GM21381 (cell line): ENCODE data around the gene C4BPB.
A peak's percentile ranks its signal among the peaks of the same experiment; 100 is the strongest.

Source experiments
- ATAC-seq: cut with Tn5 transposase; IDR thresholded peaks from one replicate; pipeline ENCODE4 v1.9.1; 2021; ENCODE audit warnings: mild to moderate bottlenecking, moderate library complexity; ENCODE audit not compliant: unreplicated experiment

Gene C4BPB

GRCh38 chr1:207084232-207084631, 4.4 kb upstream of the C4BPB start:
- ATAC-seq = no peak

DNA sequence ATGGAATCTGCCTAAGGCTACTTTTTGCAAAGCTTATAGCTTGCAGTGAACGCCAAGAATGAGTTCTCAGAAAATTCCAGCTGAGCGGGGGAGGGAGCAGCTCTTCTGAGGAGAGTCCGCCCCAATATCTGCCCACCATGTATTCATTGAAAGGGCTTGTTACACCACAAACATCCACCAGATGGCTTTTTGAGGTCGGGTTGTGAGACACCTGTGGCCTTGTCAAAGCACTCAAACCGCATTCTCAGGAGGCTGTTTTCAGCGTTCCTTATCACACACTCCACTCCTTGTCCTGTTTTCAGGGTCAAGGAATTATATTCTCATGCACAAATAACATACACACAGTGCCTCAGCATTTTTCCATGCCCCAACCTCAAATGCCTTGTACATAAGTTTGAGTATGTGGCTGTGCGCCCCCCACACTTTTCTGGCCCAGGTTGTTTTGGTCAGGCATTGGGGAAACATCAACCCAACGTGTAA, 3.9 kb upstream of the C4BPB start:
- ATAC-seq = peak; percentile 73

DNA sequence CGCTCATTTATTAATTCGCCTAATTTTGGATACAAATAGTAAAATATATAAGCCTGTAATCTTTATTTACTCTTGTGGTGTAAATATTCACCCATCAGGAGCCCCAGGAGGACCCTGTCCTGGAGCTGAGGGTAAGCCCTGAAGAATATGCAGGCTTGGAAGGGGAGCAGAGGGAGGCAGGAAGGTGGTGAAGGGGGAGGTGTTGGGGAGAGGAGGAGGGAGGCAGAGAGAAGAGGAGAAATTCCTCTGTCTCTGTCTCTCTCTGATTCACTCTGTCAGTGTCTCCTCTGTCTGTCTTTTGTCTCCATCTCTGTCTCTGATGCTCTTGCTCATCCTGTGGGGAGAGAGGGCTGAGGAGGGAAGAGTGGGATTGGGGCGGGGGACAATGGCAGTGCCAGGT, 2.8 kb upstream of the C4BPB start:
- ATAC-seq = no peak

DNA sequence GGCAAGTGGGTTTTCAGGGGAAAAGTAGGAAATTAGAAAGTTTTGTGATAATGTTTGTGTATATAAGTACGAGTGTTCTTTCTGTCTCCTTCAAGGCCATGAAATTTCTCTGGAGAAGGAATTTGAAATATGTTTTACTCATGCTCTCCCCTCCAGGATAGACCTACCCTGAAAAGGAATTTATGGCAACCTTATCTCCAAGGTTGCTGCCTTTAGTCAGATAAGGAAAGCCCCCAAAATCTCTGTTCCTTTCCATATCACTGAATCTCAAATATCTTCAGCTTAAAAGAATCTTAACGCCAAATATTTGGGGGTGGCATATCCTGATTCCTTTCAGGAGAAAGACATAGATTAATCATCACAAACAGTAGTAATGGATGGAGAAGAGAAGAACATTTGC, 499 bp upstream of the C4BPB start:
- ATAC-seq = no peak

DNA sequence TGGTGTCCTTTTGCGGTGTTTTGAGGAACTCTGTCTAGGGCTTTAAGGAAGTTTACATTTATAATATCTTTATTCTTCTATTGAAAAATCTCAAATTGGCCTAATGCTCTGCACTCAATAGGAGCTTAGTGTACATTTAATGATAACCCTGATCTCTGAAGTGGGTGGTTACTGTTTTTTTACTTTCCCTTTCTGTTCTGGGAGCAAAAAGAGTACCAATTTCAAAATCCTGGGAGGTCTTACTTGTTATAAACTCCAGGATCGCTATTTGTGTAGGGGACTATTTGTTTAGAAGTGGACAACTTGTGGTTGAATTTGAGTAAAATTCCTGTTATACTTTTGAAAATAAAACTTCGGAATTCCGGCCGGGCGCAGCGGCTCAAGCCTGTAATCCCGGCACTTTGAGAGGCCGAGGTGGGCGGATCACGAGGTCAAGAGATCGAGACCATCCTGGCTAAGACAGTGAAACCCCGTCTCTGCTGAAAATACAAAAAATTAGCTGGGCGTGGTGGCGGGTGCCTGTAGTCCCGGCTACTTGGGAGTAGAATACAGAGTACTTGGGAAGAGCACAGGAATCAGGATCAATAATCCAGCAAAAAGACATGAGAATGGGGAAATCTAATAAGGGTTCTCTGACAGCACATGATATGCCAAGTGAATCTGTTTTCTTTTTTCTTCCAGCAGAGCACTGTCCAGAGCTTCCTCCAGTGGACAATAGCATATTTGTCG, 1.1 kb downstream of the C4BPB start:
- ATAC-seq = no peak

- ATAC-seq = no peak
Measured at GRCh38 chr1:207091200-207091908, 2.7 kb downstream of the C4BPB start.

DNA sequence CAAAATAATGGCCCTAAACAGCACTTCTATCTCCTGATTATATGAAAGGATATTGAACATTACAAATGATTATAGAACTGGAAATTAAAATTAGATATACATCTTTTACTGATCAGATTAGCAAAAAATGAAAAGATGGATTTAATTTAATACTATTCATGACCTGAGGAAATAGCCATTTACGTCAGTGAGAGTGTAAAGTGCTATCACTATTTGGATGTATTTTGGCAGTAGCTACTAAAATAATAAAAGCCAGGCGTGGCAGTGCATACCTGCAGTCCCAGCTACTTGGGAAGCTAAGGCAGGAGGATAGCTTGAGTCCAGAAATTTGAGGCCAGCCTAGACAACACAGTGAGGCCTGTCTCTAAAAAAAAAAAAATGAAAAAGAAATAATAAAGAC, 5.3 kb downstream of the C4BPB start:
- no peak for ATAC-seq

GRCh38 chr1:207097871-207098324, 9.2 kb downstream of the C4BPB start:
- ATAC-seq = peak; percentile 81

GRCh38 chr1:207101720-207102119, 13.1 kb downstream of the C4BPB start:
- ATAC-seq = no peak

- no peak for ATAC-seq
Measured at GRCh38 chr1:207102146-207102545, 13.5 kb downstream of the C4BPB start.

- no peak for ATAC-seq
Measured at GRCh38 chr1:207102659-207103058, 14.0 kb downstream of the C4BPB start.

- no peak for ATAC-seq
Measured at GRCh38 chr1:207103892-207104373, 15.3 kb downstream of the C4BPB start, which contains the start of gene C4BPA. Gene C4BPA (plus strand): TSS chr1:207104233. CDS start chr1:207113026, 8,793 bp downstream.

GRCh38 chr1:207109004-207109403, 20.3 kb downstream of the C4BPB start:
- no peak for ATAC-seq

- no peak for ATAC-seq
Measured at GRCh38 chr1:207112616-207113296, 24.1 kb downstream of the C4BPB start.

DNA sequence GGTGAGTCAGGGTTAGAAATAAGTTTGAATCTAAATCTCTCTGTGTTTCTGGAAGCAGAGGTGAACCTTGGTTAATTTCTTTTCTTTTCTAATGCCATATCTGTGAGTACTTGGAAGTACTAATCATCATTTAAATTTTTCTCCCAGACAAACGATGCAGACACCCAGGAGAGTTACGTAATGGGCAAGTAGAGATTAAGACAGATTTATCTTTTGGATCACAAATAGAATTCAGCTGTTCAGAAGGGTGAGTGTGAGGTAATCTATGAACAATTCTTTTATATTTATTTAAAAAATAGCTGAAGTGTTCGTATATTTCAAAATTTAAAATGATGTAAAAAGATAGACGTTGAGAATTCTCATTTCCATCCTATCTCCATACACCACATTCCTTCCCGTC, 26.6 kb downstream of the C4BPB start:
- ATAC-seq = no peak

DNA sequence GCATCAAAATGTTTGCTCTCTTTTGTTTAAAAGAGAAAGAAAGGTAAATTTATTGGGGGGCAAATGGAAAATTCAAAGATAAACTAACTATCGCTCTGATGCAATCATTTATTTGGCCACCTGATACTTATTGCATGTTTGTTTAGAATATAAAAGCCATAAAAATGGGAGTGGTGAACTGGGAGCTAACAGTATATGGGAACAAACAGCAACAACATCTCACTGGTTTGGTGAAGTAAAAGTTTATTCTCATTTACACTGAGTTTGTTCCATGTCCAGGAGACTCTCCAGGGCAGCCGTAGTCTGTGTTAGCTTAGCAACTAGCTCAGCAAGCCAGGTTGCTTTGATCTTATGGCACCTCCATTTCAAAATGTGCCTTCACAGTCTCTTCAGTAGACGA, 35.7 kb downstream of the C4BPB start:
- ATAC-seq = no peak

GRCh38 chr1:207128336-207128921, 39.8 kb downstream of the C4BPB start:
- ATAC-seq = no peak

GRCh38 chr1:207129053-207129452, 40.4 kb downstream of the C4BPB start:
- ATAC-seq = no peak

- ATAC-seq = no peak
Measured at GRCh38 chr1:207130252-207131036, 41.8 kb downstream of the C4BPB start.

DNA sequence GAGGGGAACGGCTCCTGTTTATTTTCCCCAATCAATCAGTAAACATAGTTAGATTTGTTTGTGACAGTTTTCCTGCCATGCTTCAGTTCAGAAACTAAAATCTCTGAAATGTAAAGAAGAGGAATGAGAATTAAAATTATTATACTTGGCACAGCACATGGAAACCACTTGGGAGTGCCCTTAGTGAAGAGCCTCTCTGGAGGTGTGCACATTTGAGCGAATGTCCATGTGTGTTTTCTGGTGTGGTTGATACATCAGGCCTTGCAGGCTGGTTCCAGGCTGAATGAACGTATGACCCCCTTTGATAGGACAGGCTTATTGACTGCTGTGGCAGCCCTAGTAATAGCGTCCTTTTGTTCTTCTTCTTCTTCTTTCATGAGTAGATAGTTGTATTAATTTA, 42.5 kb downstream of the C4BPB start:
- no peak for ATAC-seq
